ENCODE data around the gene MAP3K1.

Gene MAP3K1

DNA sequence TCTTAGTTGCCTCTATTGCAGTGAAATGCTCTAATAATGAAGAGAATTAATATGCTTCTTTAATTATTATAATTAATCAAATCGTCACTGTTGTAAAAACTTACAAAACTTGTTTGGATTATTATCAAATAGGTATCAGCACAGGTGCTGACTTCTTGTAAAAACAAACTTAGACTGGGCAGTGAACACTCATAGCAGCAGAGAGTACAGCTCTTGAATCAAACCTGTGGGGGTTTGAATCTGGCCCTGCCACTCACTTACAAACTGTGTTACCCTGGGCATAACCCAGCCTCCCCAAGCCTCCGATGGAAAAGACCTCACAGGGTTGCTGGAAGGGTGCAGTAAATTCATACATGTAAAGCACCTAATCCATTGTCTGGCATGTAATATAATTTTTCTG lies 35.1 kb downstream of the MAP3K1 start:
- no peak for DNase-seq

DNA sequence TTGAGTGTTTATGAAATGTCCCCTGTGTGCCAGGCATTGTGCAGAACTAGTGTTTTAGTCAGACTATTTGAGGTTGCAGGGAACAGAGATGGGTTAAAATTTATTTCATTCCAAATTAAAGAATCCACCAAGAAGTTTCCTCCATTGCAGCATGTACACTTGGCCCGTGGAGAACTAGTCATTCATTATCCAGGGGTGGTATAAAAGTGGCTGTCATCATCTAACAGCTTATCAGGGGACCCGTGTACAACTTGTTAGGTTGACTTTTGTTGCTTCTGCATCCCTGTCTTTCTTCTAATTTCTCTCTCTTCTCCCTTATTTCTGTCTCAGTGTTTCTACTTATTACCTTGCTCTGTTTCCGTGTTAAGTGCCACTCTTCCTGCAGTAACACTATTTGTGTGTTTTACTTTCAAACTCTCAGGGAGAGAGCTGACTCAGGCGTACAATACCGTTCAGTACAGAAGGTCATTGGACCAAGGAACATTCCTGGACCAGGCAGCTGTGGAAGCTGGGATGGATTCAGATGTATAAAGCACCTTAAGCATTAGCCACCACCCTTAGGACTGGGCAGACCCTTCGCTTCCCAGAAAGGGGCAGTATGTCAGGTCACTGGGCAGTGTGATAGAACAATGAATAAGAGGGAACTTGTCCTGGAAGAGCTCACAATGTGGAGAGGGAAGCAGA lies 36.1 kb downstream of the MAP3K1 start:
- DNase-seq, result no peak

DNA sequence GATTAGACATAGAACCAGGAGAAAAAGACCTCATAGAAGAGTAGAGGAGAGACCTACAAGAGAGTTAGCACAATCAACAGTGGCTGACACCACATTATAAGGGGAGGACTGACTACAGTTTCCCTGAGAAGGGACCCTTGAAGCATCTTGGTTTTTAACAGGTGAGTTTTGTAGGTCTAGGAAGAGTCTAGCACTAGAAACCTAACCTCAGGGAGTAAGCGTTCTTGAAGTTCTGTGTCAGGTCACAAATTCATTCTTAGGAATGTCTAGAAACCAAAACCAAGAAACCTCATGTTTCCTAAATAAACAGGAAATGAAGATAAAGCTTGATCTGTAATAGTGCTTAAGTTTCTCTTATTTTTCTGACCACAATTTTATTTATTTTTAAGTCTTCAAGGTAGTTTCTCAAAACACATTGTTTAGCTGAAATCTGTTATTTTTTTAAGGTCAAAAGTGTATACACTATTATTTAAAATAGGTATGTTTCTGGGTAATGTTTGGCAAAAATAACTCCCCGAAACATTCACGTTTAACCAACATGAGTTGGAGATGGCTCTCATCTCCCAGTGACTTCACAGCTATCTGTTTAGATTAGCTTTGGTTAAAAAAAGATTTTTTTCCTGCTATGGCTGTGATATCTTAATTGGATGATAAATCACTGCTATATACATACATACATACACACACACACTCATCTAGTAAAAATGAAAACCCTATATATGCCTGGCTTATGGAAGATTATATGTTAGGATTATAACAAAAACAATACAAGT lies 37.1 kb downstream of the MAP3K1 start:
- no peak for DNase-seq

DNA sequence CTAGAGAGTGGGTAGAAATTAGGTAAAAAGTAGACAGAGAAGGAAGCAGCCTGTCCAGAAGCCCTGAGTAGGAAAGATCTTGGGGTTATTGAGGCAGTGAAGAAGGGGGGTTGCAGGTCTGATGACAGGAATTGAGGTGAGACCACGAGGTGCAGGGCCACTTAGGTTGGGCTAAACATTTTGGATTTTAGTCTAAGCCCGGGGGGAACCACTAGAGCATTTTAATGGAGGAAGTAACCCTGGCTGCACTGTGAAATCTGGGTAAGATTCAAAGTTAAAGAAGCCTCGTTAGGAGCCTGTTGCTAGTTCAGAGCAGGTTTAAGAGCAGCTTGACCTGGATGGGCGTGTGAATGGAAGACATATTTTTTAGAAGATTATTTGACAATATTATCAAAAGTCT lies 38.3 kb downstream of the MAP3K1 start:
- no peak for DNase-seq

DNA sequence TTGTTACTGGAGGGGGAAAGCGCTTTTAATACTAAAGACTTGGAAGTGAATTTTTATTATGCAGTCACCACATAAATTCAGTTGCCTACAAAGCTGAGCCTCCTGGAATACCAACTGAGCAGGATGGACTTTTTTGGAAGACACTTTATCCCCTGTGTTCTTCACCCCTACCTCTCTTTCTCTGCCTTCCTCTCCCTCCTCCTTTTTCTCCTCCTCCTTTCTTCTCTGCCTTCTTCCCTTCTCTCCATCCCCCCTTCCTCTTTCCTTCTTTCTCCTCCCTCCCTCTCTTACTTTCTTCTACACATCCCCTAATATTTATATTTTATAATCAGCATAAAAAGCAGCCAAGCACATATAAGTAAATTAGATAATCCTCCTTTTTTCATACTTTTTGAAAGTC lies 39.6 kb downstream of the MAP3K1 start:
- DNase-seq, result no peak

DNA sequence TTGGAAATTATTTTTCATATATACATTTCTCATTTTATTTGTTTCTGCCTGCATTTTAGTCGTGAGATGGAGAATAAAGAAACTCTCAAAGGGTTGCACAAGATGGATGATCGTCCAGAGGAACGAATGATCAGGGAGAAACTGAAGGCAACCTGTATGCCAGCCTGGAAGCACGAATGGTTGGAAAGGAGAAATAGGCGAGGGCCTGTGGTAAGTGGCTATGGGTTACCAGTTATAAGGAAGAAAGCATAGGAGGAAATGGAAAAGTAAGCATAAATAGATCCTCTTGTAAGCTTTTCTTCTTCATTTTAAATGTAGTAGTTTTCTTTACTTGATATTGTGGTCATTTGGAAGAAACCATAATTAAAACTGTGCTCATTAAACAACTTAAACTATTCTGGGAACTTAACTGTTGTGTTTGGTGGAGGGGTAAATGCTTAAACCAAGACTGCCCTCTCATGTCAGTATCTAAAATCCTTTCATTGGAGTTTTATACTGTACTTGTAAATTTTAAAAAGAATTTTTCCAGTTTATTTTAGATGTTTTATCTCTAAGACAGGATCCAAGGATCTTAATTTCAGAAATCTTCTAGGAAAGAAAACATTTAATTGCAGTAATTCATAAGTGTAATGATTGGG lies 41.3 kb downstream of the MAP3K1 start:
- no peak for DNase-seq

DNA sequence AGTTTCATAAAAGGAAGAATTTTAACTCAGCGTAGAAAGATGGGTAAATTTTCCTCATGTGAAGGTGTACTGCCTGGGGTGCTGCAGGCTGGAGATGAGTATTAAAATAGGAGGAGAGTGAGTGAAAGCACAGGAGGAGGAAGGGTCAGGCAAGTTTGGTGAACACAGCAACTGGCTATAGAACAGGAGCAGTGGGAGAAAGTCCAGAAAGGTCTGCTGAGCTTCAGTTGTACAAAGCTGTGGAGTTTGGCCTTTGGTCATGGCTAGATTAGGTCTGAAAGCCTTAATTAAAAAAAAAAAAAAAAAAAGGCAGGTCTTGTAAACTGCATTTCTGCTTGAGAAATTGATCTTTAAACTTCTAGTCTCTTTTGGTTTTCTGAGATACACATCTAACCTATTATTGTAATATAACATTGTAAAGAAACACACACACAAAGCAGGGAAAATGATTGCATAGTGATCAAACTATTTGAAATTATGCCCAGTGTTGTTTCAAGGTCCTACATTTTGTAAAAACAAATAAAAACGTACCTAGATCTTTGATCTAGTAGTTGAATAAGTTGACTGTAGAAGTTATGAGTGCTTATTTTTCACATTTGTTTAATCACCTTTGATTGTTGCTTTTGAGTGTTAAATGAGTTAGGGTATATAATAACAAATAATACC lies 43.6 kb downstream of the MAP3K1 start:
- DNase-seq, result no peak

DNA sequence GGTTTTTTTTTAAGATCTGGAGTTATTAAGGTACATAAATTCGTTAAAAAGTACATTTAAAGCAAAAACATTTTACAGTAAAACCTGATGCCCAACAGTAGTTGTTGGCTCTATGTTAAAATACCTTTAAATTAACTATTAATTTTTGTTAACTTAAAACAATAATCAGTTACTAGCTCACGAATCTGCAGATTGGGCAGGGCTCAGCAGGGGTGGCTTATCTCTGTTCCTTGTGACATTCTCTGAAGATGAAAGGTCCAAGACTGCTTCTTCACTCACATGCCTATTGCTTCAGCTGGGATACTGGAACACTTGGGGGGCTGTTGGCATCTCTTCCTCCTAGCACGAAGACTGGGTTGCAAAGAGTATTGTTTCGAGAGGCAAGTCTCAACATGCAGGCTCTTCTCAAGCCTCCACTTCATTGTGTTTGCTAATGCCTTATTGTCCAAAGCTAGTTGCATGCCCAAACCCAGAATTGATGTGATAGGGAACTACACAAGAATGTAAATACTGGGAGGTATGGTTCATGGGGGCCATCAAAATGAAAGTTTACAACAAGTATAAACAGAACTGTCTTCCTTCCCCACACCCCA lies 46.6 kb downstream of the MAP3K1 start:
- no peak for DNase-seq

DNA sequence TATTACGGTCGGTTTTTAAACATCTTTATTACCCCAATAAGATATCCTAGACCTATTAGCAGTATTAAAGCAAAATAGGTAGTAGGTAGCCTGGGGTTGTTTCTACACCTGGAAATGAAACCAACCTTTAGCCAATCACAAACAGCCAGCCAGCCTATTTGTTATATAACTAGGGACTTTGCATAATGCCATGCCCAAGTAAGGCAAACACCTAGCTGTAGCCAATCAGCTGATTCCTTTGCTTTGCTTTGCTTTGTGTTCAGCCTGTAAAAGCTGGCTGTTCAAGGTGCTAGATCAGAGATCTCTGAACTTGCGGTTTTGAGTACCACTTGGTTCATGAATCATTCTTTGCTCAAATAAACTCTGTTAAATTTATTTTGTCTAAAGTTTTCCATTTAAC lies 47.6 kb downstream of the MAP3K1 start:
- no peak for DNase-seq

DNA sequence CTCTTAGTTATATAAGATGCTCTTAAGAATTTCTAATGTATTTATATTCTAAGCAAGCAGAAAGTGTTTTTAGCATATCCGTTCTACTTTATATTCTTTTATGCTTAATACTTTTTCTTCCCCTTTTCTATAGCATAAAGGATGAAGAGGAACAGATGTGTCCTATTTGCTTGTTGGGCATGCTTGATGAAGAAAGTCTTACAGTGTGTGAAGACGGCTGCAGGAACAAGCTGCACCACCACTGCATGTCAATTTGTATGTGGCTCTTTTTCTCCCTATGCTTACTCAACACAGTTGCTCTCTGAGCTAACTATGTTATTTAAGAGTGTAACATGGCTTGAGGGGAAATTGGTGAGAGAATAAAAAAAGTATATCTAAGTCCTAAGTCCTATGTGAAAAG lies 56.4 kb downstream of the MAP3K1 start:
- DNase-seq, result no peak

DNA sequence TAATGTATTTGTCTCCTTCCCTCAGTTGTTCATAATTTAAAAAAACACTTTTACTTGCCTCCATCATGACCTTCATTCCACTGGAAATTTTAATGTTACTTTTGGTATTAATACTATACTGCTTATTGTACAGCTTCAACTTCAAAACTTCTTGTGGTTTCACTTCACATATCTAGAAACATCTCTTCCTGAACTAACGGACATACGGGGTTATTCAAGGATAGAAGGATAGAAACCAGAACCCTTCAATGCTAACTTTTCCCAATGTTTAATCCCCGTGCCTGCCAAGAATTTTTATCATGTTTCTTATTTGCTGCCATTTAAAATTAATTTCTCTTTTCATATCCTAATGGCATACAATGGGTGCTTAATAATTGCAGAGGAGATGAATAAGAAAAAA lies 57.7 kb downstream of the MAP3K1 start:
- no peak for DNase-seq

DNA sequence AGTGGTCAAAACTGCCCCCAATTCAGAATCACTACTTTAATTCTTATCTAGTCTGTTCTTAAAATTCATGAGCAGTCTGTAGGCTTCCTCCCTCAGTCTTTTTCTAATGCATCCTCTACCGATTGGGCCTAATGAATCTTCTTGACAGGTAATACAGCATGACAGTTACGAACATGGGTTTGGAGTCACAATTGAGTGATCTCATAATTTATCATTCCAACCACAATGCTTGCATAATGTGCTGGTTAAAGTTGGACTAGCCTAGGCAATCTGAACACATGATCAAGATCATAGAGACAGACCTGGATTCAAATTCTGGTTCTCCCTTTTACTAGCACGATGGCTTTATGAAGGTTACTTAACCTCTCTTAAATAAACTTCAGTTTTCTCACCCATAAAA lies 61.0 kb downstream of the MAP3K1 start:
- DNase-seq, result no peak

DNA sequence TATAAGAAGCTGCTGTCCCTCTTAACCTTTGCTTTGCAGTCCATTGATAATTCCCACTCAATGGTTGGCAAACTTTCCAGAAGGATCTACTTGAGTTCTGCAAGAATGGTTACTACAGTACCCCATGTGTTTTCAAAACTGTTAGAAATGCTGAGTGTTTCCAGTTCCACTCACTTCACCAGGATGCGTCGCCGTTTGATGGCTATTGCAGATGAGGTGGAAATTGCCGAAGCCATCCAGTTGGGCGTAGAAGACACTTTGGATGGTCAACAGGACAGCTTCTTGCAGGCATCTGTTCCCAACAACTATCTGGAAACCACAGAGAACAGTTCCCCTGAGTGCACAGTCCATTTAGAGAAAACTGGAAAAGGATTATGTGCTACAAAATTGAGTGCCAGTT lies 66.2 kb downstream of the MAP3K1 start:
- DNase-seq, result no peak

DNA sequence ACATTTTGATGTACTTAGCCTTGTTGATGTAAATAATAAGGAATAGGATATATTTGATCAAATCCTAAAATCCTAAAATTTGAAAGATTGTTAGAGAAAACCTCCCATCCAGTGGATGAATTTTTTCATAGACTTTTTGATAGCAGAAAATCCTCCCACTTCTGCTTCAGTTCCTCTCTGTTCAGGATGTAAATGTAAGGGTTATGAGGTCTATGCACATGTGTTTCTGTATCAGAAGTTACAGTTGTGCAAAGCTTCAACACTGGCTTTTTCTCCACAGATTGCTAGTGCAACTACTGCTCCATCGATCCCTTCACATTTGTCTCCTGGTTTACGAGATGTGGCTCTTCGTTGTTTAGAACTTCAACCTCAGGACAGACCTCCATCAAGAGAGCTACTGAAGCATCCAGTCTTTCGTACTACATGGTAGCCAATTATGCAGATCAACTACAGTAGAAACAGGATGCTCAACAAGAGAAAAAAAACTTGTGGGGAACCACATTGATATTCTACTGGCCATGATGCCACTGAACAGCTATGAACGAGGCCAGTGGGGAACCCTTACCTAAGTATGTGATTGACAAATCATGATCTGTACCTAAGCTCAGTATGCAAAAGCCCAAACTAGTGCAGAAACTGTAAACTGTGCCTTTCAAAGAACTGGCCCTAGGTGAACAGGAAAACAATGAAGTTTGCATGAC lies 78.1 kb downstream of the MAP3K1 start:
- no peak for DNase-seq

DNA sequence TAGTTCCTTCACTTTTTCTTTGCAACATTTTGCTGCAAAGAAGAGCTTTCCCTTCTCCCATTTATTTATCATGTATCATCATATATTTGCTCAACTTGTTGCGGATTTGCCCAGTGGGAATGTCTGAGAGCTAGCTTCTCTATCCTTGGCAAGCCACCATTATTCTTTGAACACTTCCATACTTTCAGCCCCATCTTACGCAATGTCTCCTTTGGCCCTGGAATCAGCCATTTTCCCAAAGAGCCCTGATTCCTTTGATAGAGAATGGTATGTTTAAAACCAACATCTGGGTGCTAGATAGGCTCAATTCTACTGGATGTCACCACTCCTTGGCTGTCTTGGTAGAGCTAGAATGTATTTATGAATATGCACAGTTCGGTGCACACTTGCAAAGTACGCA lies 81.4 kb downstream of the MAP3K1 start:
- no peak for DNase-seq

DNA sequence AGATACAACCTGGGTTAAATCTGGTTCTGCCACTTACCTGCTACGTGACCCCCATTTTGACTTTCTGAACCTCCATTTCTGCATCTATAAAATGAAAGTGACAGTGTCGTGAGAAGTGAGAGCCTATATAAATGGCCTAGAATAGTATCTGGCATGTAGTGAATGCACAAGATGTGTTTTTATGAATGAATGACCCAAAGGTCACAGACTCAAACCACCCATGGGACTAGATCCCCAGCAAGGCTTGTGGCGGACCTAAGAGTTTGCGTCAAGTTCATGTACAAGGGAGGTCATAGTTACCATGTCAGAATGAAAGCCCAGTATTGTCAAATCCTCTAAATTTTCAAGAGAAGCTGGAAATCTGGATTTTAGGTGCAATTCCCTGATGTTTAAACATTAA lies 82.9 kb downstream of the MAP3K1 start:
- DNase-seq, result no peak

DNA sequence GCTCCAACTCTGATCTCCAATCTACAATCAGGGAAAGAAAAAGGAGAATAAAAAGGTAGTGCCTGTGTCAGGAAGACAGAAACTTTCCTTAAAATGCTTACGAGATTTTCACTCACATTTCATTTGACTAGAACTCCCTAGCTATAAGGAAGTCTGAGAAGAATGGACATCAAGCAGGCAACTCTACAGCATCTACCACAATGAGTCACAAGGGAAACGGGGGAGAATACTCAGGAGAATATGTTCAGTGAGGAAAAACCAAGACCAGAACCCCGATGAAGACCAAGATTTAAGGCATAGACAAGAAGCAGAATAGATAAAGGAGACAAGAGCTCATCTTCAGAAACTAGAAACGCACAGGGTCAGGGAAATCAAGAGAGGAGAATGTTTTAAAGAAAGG lies 85.0 kb downstream of the MAP3K1 start:
- no peak for DNase-seq

DNA sequence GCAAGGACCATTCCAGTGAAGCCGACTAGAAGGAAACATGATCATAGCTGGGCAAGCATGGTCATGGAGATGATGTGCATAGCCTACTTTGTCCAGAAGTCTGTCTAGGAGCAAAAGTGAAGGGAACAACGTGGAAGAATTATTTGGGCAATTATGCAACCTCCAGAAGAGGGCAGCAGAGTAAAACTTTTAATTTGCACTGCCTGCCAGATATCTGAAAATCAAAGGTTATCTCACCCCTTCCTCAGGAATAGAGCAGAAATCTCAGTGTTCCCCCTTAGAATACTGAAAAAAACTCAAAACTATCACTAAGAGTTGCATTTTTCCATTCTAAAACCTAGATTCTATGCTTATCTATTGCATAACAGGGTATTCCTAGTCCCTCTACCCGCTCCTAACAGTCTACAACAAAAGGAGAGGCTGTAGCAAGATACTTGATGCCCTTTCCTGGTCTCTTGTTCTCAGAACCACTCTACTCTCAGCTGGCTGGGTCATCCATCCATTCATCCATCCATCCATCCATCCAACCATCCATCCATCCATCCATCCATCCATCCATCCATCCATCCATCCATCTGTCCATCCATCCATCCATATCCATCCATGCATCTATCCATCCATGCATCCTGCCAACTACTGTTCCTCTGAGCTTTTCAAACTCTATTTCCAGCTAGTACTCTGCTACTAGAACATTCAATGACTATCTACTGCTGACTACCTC lies 85.7 kb downstream of the MAP3K1 start:
- DNase-seq, result no peak

DNA sequence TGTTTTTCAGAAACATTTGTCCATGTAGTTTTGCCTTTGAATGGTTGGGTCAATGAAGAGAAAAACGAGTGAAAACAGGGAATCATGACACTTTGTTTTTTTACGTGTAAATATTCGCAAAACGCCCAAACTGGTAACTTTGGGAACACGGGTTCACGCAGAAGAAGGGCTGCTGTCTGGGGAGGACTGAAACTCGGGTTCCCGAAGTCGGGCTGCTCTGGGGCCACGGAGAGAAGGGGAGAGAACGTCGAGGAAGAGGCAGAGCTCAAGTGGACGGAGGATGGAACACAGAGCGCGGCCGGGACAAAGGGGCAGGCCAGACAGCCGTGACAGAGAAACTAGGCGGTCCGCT lies 93.6 kb downstream of the MAP3K1 start:
- DNase-seq, result no peak

DNA sequence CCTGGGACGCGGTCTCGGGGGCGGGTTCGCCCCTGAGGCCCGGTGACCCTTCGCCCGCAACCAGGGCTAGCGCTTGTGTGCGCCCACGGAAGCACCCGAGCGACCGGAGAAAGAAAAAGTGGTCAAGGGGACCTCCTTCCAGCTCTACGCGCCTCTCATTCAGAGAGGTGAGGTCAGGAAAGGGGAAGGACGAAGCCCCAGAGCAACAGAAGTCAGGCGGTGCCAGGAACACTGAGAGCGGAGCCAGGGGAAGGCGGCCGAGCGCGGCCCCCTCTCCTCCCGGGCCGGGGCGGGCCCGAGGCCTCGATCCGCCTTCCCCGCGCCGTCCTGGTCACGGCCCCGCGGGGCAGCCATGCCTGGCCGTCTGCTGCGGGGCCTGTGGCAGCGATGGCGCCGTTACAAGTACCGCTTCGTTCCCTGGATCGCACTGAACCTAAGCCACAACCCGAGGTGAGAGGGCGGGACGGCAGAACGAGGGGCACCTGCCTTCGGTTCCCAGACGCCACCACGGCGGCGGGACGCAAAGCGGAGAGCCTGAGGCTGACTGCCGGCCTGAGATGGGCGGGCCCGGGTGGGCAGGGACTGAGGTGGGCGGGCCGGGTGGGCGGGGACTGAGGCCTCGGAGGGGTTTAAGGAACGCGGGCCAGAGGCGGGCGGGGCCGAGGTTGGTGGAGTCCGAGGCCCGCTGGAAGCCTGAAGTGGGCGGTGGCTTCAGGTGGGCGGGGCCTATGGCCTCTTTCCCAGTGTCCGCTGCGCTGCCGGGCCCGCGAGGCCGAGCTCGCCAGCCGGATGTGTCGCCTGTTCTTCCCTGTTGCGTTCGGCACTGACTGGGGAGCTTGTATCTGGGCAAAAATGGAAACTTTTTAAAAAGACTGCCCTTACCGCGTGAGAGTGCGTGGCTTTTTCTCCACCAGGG lies 94.2 kb downstream of the MAP3K1 start, which contains the start of gene SETD9:
TSS of gene SETD9 (plus strand) at position 303 of the 916 bp plus-strand sequence. CDS start at position 353, 50 bp downstream.
- DNase-seq, result peak; percentile 78

Data from activated gamma-delta T cell (primary cell).